HG03095 (cell line): ENCODE data around the gene GPX7.

Experiments used
- ATAC-seq: cut with Tn5 transposase; IDR thresholded peaks from one replicate; pipeline ENCODE4 v1.9.1; 2021; ENCODE audit warnings: moderate library complexity; ENCODE audit not compliant: unreplicated experiment

Gene GPX7

GRCh38 chr1:52628614-52629324 is 26.6 kb downstream of the GPX7 start:
- no peak for ATAC-seq

- no peak for ATAC-seq
These were observed 27.1 kb downstream of the GPX7 start for GRCh38 chr1:52629325-52629643.

GRCh38 chr1:52629667-52630066 is 27.5 kb downstream of the GPX7 start:
- no peak for ATAC-seq

GRCh38 chr1:52631759-52632331 is 29.7 kb downstream of the GPX7 start:
- ATAC-seq, result no peak

- ATAC-seq, result no peak
These were observed 30.6 kb downstream of the GPX7 start, which contains the start of gene SHISAL2A for GRCh38 chr1:52632732-52633290. Gene SHISAL2A (plus strand): TSS chr1:52633168. CDS start chr1:52633494, 326 bp downstream.

- no peak for ATAC-seq
These were observed 31.2 kb downstream of the GPX7 start for GRCh38 chr1:52633291-52633754.

GRCh38 chr1:52634111-52634510 is 31.9 kb downstream of the GPX7 start:
- ATAC-seq, result no peak

GRCh38 chr1:52635321-52636089 is 33.3 kb downstream of the GPX7 start:
- no peak for ATAC-seq

- ATAC-seq, result peak; percentile 80
These were observed 34.8 kb downstream of the GPX7 start for GRCh38 chr1:52636721-52637695.

- ATAC-seq, result no peak
These were observed 35.8 kb downstream of the GPX7 start for GRCh38 chr1:52637946-52638345.

- no peak for ATAC-seq
These were observed 38.5 kb downstream of the GPX7 start for GRCh38 chr1:52640697-52641096.

- no peak for ATAC-seq
These were observed 39.1 kb downstream of the GPX7 start for GRCh38 chr1:52641307-52641706.

- ATAC-seq, result no peak
These were observed 43.1 kb downstream of the GPX7 start for GRCh38 chr1:52645261-52645660.

- ATAC-seq, result no peak
These were observed 49.7 kb downstream of the GPX7 start for GRCh38 chr1:52651904-52652303.

- no peak for ATAC-seq
These were observed 51.2 kb downstream of the GPX7 start for GRCh38 chr1:52653207-52653849.

GRCh38 chr1:52654063-52654462 is 51.9 kb downstream of the GPX7 start:
- no peak for ATAC-seq

- no peak for ATAC-seq
These were observed 55.5 kb downstream of the GPX7 start for GRCh38 chr1:52657702-52658101.
